HEK293 (cell line): ENCODE measurements around the gene GJE1.

Experiments used
- CTCF ChIP-seq: fragments of 450-650 bp; formaldehyde crosslinking; IDR thresholded peaks from 2 replicates; pipeline ENCODE4 v1.5.1; 2016; ENCODE audit warnings: missing biosample characterization, missing genetic modification characterization
- EGR2 ChIP-seq: fragments of 450-650 bp; formaldehyde crosslinking; IDR thresholded peaks from 2 replicates; pipeline ENCODE4 v1.5.1; 2016; ENCODE audit warnings: low read depth, missing biosample characterization, missing genetic modification characterization
- MEIS1 ChIP-seq: sonication (generic); formaldehyde crosslinking; IDR thresholded peaks from 2 replicates; pipeline ENCODE4 v1.8.1; 2022; ENCODE audit warnings: missing genetic modification reagents, mild to moderate bottlenecking, borderline replicate concordance
- ZBTB21 ChIP-seq: fragments of 450-650 bp; formaldehyde crosslinking; IDR thresholded peaks from 2 replicates; pipeline ENCODE4 v1.5.1; 2017; ENCODE audit warnings: missing biosample characterization, missing genetic modification characterization
- ZNF24 ChIP-seq: fragments of 450-650 bp; formaldehyde crosslinking; IDR thresholded peaks from 2 replicates; pipeline ENCODE4 v1.5.1; 2016; ENCODE audit warnings: missing biosample characterization, missing genetic modification characterization
- ZNF423 ChIP-seq: fragments of 450-650 bp; formaldehyde crosslinking; IDR thresholded peaks from 2 replicates; pipeline ENCODE4 v1.5.1; 2016; ENCODE audit warnings: missing biosample characterization, missing genetic modification characterization
- ZNF530 ChIP-seq: fragments of 450-650 bp; formaldehyde crosslinking; IDR thresholded peaks from 2 replicates; pipeline ENCODE4 v1.5.1; 2016; ENCODE audit warnings: low read depth, missing biosample characterization, missing genetic modification characterization
- ZNF621 ChIP-seq: fragments of 450-650 bp; formaldehyde crosslinking; IDR thresholded peaks from 2 replicates; pipeline ENCODE4 v1.5.1; 2017; ENCODE audit warnings: missing biosample characterization, missing genetic modification characterization
- ZNF837 ChIP-seq: fragments of 450-650 bp; formaldehyde crosslinking; IDR thresholded peaks from 2 replicates; pipeline ENCODE4 v1.5.1; 2016; ENCODE audit warnings: missing biosample characterization, missing genetic modification characterization

GRCh38 chr6:142153196-142153595, 20.5 kb downstream of the GJE1 start:
- TF ChIP-seq CTCF (tag by site-specific recombination): no peak
- TF ChIP-seq ZNF530 (tag by site-specific recombination): no peak
- TF ChIP-seq ZNF24 (tag by site-specific recombination): no peak
- no peak for TF ChIP-seq ZNF621
- no peak for TF ChIP-seq EGR2
- TF ChIP-seq ZBTB21 (tag by site-specific recombination): no peak
- TF ChIP-seq MEIS1 (CRISPR knock-in tag): no peak
- no peak for TF ChIP-seq ZNF837 (tag by site-specific recombination)
- TF ChIP-seq ZNF423: no peak
